ENCODE measurements around the gene SNORC.

- TF ChIP-seq CTCF (IDR thresholded peaks at IDR 0.05; ENCODE audit: low read length) (no peak), EZH2 (IDR thresholded peaks at IDR 0.05; ENCODE audit: borderline replicate concordance, low read length) (no peak)
Measured at GRCh38 chr2:232887171-232887850, 17.2 kb downstream of the SNORC start.
